AG08395 (cell line): ENCODE results near the gene MINDY1.

Source experiments
- DNase-seq: peaks from one replicate; pipeline ENCODE4 v3.0.0; 2012; ENCODE audit warnings: mixed read lengths, low spot score

The MINDY1 gene

GRCh38 chr1:150965605-150966004 lies 41.1 kb downstream of the MINDY1 start:
- DNase-seq, result no peak

GRCh38 chr1:150964164-150964489 lies 42.6 kb downstream of the MINDY1 start:
- no peak for DNase-seq

DNA sequence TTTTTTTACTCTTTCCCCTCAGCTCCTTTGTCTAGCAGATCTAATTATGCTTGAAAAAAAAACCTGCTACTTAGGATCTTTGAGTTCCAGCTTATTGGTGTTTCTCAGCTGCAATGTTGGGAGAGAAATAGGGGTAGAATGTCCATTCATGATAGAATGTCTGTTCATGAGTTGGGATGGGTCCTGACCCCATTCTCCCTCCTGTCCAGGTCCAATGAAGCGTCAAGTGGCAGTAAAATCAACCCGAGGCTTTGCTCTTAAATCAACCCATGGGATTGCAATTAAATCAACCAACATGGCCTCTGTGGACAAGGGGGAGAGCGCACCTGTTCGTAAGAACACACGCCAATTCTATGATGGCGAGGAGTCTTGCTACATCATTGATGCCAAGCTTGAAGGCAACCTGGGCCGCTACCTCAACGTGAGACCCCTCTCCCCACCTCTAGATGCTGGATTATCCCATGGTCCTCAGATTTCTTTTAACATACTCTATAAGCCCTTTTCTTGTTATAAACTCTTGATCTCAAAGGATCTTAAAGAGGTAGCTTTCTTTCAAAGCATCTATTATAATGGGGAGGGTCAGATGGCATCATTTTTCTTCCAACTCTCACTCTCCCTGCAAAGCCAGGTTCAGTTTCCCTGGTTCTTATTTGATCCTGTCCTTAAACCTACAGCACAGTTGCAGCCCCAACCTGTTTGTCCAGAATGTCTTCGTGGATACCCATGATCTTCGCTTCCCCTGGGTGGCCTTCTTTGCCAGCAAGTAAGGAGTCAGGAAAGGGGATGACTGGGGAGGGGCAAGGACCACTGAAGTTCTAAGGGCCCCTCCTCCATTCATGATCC lies 43.2 kb downstream of the MINDY1 start:
- no peak for DNase-seq

DNA sequence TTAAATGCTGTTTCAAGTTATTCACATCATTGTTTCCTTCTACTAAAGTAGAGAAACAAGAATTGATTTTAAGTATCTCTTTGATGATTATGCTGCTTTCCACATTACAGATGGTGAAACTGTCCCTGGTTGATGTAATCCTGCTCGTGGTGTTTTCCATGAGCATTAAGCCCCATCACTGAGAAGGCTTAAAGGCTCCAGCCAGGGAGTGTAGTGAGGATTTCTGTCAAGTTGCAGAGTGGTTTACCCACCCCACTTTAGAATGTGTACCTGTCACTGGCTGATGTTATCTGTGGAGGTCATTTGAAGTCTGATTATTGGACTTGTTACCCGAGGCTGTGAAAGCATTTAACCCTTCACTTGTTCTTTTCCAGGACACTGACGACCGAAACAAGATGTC lies 44.9 kb downstream of the MINDY1 start:
- DNase-seq, result no peak

DNA sequence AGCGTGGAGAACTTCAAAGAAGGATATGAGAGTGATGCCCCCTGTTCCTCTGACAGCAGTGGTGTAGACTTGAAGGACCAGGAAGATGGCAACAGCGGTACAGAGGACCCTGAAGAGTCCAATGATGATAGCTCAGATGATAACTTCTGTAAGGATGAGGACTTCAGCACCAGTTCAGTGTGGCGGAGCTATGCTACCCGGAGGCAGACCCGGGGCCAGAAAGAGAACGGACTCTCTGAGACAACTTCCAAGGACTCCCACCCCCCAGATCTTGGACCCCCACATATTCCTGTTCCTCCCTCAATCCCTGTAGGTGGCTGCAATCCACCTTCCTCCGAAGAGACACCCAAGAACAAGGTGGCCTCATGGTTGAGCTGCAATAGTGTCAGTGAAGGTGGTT lies 46.1 kb downstream of the MINDY1 start:
- no peak for DNase-seq

GRCh38 chr1:150957666-150958065 lies 49.0 kb downstream of the MINDY1 start:
- DNase-seq, result no peak

DNA sequence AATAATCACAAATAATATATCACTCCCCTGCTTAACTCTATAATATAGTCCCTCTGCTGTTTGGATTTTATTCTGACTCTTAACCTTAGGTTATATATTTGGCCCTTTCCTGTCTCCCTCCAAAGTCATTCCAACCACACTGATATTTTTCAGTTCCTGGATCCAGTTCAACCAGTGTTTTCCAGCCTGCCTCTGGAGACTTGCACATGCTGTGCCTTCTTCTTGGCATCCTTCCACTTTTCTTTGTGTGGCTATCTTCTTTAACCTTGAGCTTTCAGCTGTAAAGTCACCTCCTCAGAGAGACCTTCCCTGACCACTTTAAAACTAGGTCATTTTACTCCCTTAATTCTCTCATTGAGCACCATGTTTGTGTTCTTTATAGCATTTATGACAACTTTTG lies 51.4 kb downstream of the MINDY1 start:
- no peak for DNase-seq

GRCh38 chr1:150954708-150955107 lies 52.0 kb downstream of the MINDY1 start:
- no peak for DNase-seq
